GM11168 (cell line): ENCODE results near the gene POLR1C.
"Not testable (repeated sequence)": the region's sequence is repeated elsewhere in the genome, so short reads cannot be mapped to it uniquely, and the experiment has no call there.

Source experiments
- in situ Hi-C: fragments of 300-500 bp; cut with MboI; formaldehyde crosslinking; loops from one replicate; pipeline ENCODE4 v1.12.0; 2022; ENCODE audit warnings: low sequenced_read_pairs; ENCODE audit not compliant: unreplicated experiment

Gene POLR1C, protein sequence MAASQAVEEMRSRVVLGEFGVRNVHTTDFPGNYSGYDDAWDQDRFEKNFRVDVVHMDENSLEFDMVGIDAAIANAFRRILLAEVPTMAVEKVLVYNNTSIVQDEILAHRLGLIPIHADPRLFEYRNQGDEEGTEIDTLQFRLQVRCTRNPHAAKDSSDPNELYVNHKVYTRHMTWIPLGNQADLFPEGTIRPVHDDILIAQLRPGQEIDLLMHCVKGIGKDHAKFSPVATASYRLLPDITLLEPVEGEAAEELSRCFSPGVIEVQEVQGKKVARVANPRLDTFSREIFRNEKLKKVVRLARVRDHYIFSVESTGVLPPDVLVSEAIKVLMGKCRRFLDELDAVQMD

DNA sequence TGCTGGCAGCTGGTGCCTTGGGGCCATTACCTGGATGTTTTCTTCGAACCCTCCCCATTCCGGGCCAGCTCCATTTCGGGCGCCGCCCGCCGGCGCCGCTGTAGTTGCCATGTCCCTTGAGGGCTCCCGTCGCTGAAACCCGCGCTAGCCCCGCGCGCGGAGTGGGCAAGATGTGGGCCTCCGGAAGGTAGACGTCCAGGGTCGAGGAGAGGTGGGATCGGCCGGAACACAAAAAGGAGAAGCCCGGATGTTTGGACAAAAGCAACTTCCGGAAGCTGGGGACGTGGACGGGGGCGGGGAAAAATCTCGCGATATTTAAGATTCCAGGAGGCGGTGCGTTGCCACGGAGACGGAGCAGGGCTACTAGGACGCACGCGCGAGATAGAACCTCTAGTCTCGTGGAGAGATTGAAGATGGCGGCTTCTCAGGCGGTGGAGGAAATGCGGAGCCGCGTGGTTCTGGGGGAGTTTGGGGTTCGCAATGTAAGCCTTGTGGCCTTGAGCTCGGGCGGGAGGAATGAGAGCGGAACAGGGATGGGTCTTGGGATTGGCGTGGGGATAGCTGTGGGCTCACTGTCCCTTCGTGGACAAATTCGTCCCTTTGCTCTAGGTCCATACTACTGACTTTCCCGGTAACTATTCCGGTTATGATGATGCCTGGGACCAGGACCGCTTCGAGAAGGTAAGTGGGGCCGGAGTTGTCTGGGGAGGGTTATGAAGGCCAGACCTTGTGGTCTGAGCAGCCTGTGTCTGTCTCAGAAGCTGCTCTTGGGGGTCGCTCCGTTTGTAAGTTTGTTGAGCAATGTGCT, at the start of gene POLR1C, which contains the start of gene YIPF3:
Gene POLR1C, plus strand, starts transcription at position 393 of the 808 bp plus-strand sequence. Its CDS starts 21 bp downstream, at position 414.
Gene YIPF3, minus strand, starts transcription at position 230 of the 808 bp plus-strand sequence. Its CDS starts 119 bp downstream, at position 111.
- in situ Hi-C loops = no loop called here

DNA sequence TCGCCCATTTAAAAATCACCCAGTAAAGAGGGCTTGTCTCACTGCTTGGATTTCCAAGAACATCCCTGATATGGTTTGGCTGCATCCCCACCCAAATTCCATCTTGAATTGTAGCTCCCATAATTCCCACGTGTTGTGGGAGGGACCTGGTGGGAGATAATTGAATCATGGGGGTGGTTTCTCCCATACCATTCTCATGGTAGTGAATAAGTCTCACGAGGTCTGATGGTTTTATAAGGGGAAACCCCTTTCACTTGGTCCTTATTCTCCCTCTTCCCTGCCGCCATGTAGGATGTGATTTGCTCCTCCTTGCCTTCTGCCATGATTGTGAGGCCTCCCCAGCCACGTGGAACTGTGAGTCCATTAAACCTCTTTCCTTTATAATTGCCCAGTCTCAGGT, 49.6 kb upstream of the POLR1C start:
- in situ Hi-C loops = not testable (repeated sequence)

DNA sequence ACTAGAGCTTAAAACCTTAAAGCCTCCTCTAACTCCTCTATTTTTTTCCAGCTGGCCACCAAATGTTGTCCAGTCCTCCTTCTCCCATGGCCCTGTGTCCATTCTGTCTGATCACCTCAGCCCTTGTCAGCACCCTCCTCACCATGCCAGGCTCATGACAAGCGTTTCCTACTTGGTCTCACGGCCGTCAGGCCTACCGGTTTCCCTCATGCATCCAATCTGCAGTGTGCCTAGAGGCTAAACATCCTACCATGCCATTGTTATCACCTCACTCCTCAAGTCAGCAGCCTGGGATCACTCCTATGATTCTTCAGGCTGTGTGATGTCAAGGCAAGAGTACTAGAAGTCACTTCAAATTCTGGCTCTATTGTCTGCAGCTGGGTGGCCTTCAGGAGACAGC, 49.1 kb upstream of the POLR1C start:
- in situ Hi-C loops = no loop called here

DNA sequence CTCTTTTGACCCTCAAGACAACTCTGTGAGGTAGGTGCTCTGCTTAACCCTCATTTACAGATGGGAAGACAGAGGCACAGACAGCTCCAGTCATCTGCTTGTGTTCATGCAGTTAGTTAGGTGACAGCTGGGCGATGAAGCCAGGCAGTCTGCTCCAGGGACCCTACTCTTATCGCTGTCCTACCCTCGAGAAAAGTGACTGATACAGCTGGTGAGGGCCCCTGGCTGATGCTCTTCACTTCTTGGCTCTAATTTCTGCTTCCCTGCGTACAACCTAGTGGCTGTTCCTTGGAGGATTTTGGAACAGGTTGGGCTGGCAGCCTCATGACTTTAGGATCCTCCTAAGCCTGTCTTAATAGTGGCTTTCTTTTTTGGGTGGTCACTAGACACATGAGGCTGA, 48.6 kb upstream of the POLR1C start:
- in situ Hi-C loops = no loop called here

DNA sequence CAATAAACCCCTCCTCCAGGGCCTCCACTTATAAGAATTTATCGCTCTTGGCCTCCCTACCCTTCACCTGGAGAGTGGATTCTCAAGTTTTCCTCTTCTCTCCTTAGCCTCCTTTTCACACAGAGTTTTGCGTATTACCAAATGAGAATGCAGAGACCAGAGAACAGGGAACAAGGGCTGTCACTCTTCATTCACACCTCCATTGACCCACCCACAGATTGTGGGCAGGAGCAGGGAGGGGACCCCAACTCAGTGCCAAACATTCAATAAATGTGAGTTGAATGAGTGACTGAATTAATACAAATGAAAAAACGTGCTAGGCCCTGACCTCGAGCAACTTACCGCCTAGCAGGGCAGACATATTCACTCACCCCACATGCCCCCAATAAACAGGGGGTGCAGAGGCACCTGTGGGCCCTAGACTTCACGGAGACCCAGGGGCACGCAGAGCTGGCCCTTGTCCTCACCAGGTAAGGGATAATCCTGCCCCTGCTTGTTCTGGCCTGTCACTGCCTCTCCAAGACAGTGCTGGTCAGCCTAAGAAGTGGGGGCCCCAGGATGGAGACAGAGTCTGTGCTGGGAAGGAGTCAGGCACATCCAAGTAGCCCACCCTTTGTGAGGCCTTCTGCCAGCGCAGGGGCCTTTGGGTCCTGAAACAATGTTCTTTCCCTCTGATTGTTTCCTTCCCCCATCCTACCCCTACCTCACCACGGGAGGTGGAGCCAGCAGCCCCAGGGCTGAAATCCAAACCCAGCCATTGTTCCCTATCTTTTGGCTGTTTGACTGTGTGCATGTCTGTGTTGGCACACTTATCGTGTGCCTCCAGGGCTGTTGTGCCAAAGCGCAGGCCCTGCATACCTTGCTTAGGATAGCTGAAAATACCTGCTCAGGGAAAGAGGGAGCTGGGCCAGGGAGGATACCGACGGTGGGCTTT, 47.9 kb upstream of the POLR1C start:
- in situ Hi-C loops = no loop called here

DNA sequence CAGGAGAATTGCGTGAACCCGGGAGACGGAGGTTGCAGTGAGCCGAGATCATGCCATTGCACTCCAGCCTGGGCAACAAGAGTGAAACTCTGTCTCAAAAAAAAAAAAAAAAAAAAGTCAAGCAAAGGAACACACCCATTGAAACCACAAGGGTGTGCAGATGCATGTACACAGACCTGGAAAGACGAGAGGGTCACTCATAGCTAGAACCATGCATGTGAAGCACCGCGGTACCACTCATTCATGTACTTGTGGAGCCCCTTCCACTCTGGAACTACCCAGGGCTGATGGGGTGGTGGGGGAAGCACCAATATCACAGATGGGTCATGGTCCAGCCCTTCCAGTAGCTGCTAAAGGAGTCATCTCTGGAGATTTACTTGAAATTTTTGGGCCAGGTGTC, 46.9 kb upstream of the POLR1C start:
- in situ Hi-C loops = no loop called here

DNA sequence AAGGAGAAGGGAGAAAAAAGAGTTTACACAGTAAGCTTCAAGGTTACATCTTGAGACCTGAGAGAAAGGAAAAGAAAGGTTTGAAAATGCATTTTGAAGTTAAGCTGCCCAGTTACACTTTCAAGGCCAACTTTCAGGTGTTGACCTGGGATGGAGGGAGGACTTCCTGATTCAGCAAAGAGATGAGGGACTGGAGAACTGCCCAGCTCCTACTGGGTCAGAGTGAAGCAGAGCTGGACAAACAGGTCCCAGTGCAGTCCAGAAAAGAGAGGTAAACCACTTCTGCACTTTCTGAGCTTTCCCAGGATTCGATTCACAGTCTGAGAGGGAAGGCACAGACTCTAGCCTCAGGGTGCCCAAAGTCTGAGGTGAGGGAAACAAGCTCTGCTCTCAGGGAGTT, 45.5 kb upstream of the POLR1C start:
- in situ Hi-C loops = no loop called here

DNA sequence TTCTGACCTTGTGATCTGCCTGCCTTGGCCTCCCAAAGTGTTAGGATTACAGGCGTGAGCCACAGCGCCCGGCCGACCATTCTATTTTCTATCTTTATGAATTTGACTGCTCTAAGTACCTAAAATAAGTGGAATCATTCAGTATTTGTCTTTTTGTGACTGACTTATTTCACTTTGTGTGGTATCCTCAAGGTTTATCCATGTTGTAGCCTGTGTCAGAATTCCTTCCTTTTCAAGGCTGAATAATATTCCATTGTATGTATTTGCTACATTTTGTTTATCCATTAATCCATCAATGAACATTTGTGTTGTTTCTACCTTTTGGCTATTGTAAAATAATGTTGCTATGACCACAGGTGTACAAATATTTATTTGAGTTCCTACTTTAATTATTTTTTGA, 44.4 kb upstream of the POLR1C start:
- in situ Hi-C loops = no loop called here

DNA sequence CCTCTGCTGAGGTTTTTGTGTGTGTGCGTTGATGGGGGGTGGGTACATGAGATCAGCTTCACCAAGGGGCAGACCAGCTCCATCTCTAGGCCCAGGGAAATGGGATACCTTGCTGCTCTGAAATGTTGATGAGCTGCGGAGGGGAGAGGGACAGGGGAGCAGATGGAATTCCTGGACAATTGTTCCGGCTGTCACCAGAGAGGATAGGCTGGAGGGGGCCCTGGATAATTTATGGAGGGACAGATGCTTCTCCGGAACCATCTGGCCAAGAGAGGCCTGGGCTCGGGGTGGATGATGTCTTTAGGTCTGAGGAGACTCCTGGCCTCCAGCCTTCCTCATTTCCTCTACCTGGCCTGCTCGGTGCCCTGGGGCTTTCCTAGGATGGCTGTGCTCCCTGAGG, 41.4 kb upstream of the POLR1C start:
- in situ Hi-C loops = no loop called here

DNA sequence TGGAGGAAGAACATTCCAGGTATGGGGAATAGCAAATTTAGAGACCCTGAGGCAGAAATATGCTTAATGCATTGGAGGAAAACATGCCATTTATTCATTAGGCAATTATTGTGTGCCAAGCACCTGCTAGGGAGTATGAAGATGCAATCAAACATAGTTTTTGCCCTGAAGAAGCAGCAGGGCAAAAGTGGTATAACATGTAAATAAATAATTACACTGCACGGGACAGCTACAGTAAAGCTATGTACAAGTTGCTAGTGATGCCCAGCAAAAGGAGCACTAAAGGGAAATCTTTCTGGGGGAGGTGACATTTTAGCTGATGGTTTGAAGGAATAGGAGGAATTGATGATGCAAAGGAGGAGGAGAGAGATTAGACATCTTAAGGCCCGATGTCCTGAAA, 40.1 kb upstream of the POLR1C start:
- in situ Hi-C loops = no loop called here

DNA sequence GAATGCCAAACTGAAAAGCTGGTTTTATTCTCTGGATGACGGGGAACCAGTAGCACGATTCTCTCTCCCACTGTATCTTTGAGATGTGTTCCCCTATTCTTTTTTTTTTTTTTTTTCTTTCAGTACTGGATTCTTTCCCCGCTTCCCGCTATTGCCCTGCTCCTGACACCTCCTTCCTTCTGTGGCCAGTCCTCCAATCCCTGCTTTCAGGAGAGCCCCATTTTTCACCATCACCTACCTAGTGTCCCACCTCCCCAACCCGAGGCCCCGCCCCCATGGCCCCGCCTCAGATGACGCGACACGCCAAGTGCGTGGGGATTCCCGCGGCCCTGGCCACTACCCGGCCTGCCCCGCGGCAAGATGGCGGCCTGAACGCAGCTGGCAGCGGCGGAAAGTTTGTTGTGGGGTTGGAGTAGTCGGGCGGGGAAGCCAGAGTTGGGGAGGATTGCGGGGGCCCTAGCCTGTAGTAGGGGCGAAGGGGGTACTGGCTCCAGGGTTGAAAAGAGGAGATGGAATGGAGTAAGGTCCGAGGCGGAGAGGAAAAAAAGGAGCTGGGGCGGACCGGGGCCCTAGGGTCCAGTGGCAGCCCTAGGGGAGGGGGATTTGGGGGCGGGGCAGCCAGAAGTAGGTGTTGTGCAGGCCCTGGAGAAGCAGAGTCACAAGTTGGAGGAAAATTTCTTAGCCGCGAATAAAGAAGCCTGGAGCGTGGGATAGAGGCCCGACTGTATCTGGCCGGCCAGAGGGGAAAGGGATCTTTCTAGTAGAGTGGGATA, 39.5 kb upstream of the POLR1C start, which contains the start of gene TJAP1:
Gene TJAP1, plus strand, starts transcription at position 336 of the 773 bp plus-strand sequence. CDS start 21,432 bp downstream, outside the sequence.
- in situ Hi-C loops = no loop called here

DNA sequence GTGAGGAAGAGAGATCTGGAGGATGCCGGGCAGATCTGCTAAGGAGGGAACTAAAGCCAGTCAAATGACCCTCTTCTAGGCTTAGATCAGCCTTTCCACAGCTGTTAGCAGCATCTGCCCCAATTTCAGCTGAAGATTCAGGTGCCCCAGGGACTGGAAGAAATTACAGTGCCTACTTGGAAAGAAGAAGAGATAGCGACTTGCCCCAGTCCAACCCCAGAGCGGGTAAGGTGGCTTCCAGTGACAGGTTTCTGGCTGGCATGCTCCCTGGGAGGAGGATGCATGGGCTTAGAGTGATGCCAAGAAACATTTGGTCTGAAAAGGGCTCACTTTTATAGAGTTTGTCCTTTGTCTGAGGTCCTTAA, 38.9 kb upstream of the POLR1C start:
- in situ Hi-C loops = no loop called here

DNA sequence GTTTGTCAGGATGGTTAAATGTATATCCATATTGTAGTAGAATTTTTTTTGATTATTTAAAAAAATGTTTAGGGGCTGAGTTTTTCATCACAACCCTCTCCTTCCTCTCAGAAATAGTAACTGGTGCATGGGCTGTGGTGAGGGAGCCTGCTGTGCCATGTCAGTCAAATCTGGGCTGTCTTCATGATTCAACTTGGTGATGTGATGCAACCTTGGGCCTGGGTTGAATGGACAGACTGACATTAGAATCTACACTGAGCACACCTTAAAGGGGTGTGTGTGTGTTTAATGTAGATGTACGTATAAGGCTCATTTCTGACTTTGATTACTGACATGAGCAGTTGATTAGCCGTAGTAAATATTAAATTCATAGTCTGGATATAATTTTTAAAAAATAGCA, 35.8 kb upstream of the POLR1C start:
- in situ Hi-C loops = no loop called here

DNA sequence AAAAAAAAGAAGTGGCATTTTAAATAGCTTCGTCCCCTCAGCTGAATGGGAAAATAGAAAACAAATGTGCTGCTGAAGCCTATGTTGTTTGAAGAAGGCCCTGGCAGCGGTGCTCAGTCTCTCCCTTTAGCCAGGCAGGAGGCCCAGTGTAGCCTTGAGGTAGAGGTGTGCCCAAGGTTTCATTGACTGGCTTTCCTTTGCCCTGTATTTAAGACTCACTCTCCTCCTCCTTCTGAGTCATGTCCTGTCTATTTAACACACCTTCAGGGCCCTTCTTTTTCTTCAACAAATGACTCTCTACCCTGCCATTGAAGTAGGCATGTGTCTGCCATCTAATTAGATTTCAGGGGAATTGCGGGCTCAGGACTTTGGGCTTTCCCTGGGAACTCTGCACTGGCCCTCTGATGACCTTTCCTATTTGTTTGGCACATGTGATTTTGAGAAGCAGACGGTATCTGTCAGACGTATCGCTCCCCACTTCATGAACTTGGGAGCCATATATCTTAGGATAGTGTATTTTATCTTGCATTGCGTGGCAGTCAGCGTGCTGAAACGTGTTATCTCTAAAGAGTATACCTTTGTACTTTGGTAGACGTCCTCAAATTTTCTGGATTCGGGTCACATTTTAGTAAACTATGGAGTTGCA, 35.2 kb upstream of the POLR1C start:
- in situ Hi-C loops = no loop called here

DNA sequence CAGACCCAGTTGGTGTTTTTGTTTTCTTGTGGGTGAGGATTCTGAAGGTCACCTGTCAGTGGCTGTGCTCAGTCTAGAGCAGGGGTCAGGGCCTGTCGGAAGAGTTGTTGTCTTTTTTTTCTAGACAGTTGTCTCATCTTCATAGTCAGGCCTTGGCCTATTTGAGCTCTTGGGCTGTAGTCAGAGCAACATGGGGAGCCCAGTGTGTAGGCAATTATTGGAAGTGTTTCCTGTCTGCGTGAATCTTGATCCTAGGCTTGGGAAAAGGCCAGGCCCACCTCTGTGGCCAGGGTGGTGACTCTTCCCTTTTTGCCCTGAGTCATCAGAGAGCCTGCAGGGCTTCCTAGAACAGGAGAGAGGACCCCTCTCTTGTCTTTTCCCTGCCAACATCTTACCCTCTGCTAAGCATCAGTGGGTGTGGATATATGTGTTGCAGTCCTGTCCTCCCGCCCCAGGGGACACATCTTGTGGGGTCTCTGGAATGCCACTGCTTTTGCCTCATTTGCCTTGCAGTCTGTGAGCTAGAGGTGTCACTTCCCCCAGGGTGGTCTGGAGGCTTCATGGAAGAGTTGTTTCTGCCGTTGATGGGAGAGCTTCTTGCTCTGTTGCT, 28.1 kb upstream of the POLR1C start:
- in situ Hi-C loops = no loop called here

DNA sequence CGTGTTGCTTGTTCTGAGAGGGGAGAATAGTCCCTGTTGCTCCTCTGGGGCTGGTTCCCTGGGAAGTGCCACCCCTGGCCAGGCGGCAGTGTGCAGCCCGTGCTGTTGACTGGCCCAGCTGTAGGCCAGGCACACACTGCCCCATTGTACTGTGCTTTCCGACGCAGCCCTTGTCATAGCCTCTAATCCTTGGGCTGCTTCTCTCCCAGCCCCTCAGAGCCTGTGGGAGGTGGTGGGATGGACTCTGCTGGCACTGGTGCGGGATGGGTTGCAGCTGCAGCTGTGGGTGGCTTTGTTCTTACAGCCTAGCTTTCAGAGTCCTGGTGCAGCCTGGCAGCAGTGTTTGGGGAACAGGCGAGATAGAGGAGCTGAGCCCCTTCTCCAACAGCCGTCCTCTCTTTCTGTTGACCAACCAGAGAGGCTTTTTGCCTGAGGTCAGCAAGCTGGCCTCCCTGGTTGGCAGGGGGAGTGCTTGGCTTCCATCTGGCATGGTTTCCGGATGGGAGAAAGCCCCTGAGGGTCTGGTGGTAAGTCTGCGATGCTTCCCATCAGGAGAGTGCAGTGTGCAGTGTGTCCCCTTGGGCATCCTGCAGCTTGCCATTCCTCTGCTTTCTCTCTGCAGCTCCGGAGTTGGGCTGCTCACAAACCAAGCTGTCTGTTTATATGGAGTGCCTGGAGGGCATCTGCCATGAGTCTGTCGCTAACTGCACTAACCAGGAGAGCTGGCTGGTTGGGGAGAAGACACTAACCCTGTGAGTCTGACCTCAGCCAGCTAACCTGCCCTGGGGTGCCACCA, 27.4 kb upstream of the POLR1C start:
- in situ Hi-C loops = no loop called here

DNA sequence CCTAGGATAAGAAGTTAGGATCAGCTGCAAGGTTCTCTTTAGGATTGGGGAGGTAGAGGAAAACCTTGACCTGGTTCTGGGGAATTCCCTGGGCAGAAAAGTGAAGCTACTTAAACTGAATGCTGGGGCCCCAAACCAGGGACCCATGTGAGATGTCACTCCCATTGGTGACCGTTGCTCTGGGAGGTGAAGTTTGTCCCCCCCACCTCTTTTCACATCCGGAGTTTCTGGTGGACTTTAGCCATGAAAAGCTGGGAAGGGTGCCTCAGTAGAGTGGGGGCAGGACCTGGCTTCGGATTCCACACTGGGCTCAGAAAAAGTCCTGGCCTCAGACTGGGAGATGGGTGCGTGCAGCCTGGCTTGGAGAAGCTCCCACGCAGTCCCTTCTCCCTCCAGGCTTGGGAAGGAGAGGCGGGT, 26.4 kb upstream of the POLR1C start:
- in situ Hi-C loops = no loop called here
